Keratinocyte (primary cell): ENCODE measurements around the gene FANCF.

Experiments used
- EZH2 ChIP-seq: IDR thresholded peaks from one replicate; pipeline ENCODE4 v1.6.1; 2012; ENCODE audit warnings: inconsistent platforms, mild to moderate bottlenecking, low read length, moderate library complexity
- TF ChIP-seq, protein P1 (sequence below), 3 experiments: IDR thresholded peaks in 1 of 3; conservative IDR thresholded peaks in 1 of 3; optimal IDR thresholded peaks in 1 of 3; 2 replicates in 2 of 3; 3 replicates in 1 of 3; pipeline versions ENCODE3 to v1.5.1; 2011; ENCODE audit warnings: low read length in 3 of 3, mild to moderate bottlenecking in 3 of 3, moderate library complexity in 2 of 3, control low read depth in 1 of 3, inconsistent platforms in 1 of 3; ENCODE audit not compliant: insufficient read depth in 2 of 3; ENCODE audit errors: extremely low read depth in 1 of 3

DNA sequence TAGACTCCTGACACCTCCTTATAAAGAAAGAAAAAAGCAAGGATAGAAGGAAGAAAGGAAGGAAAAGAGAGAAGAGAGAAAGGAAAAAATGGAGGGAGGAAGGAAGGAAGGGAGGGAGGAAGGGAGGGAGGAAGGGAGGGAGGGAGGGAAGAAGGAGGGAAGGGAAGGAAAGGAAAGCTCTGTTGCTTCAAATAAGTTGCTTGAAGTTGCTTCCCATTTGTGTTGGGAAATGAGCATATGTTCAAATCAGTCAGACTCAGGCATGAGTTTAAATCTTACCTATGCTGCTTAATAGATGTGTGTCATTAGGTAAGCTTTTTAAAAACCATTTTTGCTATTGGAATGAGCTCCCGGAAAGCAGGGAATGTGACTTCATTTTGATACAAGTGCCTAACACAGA is 34.2 kb upstream of the FANCF start:
- TF ChIP-seq, protein P1, sequence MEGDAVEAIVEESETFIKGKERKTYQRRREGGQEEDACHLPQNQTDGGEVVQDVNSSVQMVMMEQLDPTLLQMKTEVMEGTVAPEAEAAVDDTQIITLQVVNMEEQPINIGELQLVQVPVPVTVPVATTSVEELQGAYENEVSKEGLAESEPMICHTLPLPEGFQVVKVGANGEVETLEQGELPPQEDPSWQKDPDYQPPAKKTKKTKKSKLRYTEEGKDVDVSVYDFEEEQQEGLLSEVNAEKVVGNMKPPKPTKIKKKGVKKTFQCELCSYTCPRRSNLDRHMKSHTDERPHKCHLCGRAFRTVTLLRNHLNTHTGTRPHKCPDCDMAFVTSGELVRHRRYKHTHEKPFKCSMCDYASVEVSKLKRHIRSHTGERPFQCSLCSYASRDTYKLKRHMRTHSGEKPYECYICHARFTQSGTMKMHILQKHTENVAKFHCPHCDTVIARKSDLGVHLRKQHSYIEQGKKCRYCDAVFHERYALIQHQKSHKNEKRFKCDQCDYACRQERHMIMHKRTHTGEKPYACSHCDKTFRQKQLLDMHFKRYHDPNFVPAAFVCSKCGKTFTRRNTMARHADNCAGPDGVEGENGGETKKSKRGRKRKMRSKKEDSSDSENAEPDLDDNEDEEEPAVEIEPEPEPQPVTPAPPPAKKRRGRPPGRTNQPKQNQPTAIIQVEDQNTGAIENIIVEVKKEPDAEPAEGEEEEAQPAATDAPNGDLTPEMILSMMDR (optimal IDR thresholded peaks at IDR 0.05 in 1 of 3, IDR thresholded peaks at IDR 0.05 in 1 of 3, conservative IDR thresholded peaks at IDR 0.05 in 1 of 3; ENCODE audit: extremely low read depth in 1 of 3, insufficient read depth in 2 of 3, low read length in 3 of 3) = no peak
- no peak for TF ChIP-seq EZH2
